ENCODE results near the gene ITGA2.

GRCh38 chr5:53031695-53032096 is 42.5 kb downstream of the ITGA2 start:
- TF ChIP-seq CTCF (conservative IDR thresholded peaks at IDR 0.05; ENCODE audit: low read depth, low read length) = no peak
- no peak for TF ChIP-seq EZH2 (IDR thresholded peaks at IDR 0.05; ENCODE audit: borderline replicate concordance, low read depth, low read length, poor library complexity, severe bottlenecking)
